CD4-positive, alpha-beta T cell (primary cell): ENCODE data around the gene INPP4B. TPM values are rescaled to one million over a fixed set of nuclear protein-coding genes. Genes with fewer than 3 reads are reported as not detected.

Experiments used
- ATAC-seq: fragments of 200-7000 bp; cut with Tn5 transposase; one replicate; pipeline ENCODE4 v1.10.0; 2022; ENCODE audit warnings: mild to moderate bottlenecking; ENCODE audit not compliant: poor library complexity
- CTCF ChIA-PET: fragments of 350-600 bp; sonication (Branson Sonifier 250); formaldehyde crosslinking; loops from one replicate; lab custom pipeline; 2021; ENCODE audit warnings: antibody characterized with exemption, inconsistent platforms; lab: Charles Lee
- POLR2A ChIA-PET: fragments of 350-600 bp; sonication (Branson Sonifier 250); formaldehyde crosslinking; loops from one replicate; lab custom pipeline; 2021; ENCODE audit warnings: antibody characterized with exemption, inconsistent platforms; lab: Charles Lee
- DNase-seq, 14 experiments: peaks; one replicate each; pipeline ENCODE4 v3.0.0-alpha.2; 2013 to 2020; ENCODE audit warnings: mixed read lengths in 2 of 14
- H3K27ac ChIP-seq, 2 donors: one replicate each; pipeline versions ENCODE4 v1.5.1 to v1.7.0; 2013; ENCODE audit warnings: low read length in 2 of 2, low read depth in 1 of 2, mild to moderate bottlenecking in 1 of 2
- H3K27me3 ChIP-seq, 2 experiments: 1 replicate in 1 of 2; 2 replicates in 1 of 2; pipeline versions ENCODE4 v1.6.1 to v1.7.0; 2013; ENCODE audit warnings: low read length in 2 of 2, control low read depth in 1 of 2, mild to moderate bottlenecking in 1 of 2, moderate library complexity in 1 of 2; ENCODE audit not compliant: insufficient read depth in 2 of 2, control insufficient read depth in 1 of 2
- H3K36me3 ChIP-seq: one replicate; pipeline ENCODE4 v1.6.1; 2013; ENCODE audit warnings: low read length, control low read depth; ENCODE audit not compliant: insufficient read depth
- H3K4me1 ChIP-seq: one replicate; pipeline ENCODE4 v1.6.1; 2013; ENCODE audit warnings: low read length, control low read depth; ENCODE audit not compliant: insufficient read depth
- H3K4me3 ChIP-seq: one replicate; pipeline ENCODE4 v1.5.1; 2013; ENCODE audit warnings: mild to moderate bottlenecking, low read length, moderate library complexity
- H3K9me3 ChIP-seq, 2 experiments: 1 replicate in 1 of 2; 2 replicates in 1 of 2; pipeline versions ENCODE4 v1.6.1 to v1.7.0; 2013; ENCODE audit warnings: low read length in 2 of 2, mild to moderate bottlenecking in 2 of 2, control low read depth in 1 of 2, moderate library complexity in 1 of 2; ENCODE audit not compliant: control insufficient read depth in 1 of 2, insufficient read depth in 1 of 2
- H3K27ac Mint-ChIP-seq: one replicate; pipeline ENCODE4 v1.8.0; 2020; ENCODE audit warnings: mixed read lengths
- H3K27me3 Mint-ChIP-seq: one replicate; pipeline ENCODE4 v1.8.0; 2021; ENCODE audit warnings: mixed read lengths
- H3K36me3 Mint-ChIP-seq: one replicate; pipeline ENCODE4 v1.8.0; 2021; ENCODE audit warnings: low read depth, mixed read lengths
- H3K4me1 Mint-ChIP-seq: one replicate; pipeline ENCODE4 v1.8.0; 2021; ENCODE audit warnings: low read depth, mixed read lengths
- H3K4me3 Mint-ChIP-seq: one replicate; pipeline ENCODE4 v1.8.0; 2020; ENCODE audit warnings: mild to moderate bottlenecking, mixed read lengths
- H3K9me3 Mint-ChIP-seq: one replicate; pipeline ENCODE4 v1.8.0; 2020; ENCODE audit warnings: mixed read lengths
- intact Hi-C, 2 experiments: fragments of 100-400 bp; cut with DNase I in 1 of 2; cut with micrococcal nuclease in 1 of 2; formaldehyde crosslinking; loops; one replicate each; pipeline versions ENCODE4 v1.15.1 to v1.9.0; 2023 to 2025; cut with DNase I, micrococcal nuclease
- total RNA-seq, 174 experiments: library from RNA in 2 of 174; stranded (reverse) in 2 of 174; gene quantifications; one replicate each; pipeline ENCODE4 v1.2.3 and lab custom pipeline; 2021 to 2026
- TF ChIP-seq, protein P1 (sequence below): fragments of 200-600 bp; IDR thresholded peaks from one replicate; pipeline ENCODE4 v1.8.0; 2022; ENCODE audit warnings: antibody characterized with exemption, mild to moderate bottlenecking

INPP4B gene
- total RNA-seq, 2 experiments from 2014 or later, result 50.7 to 53.8 TPM

DNA sequence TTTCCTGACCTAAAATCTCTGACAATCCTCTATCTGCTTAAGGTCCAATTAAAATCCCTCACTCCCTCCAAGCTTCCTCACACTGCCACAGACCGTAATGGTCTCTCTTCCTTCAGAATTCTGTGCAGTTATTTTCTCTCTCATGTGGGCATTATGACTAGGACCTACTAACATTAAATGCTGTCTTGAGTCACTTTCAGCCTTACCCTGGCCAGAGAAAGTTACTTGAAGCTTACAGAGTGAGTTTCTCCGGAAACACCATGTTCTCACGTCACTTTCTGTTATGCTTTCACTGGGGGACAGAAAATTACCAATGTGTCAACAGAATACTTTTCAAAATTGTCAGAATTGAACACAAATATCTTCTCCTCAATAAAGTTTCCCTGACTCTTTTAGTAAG, 271.8 kb downstream of the INPP4B start:
- no peak overlapping the region for H3K4me3 ChIP-seq
- Mint-ChIP-seq H3K36me3 (peaks cover 54% of the 10 kb centered on the region), H3K4me3 (peak overlapping the region; percentile 16), H3K27me3 (no peaks in the 10 kb centered on the region), H3K4me1 (peaks cover 82% of the 10 kb centered on the region), H3K27ac (peak overlapping the region; percentile 18), H3K9me3 (peaks cover 2% of the 10 kb centered on the region)
- no peaks in the 10 kb centered on the region for H3K27me3 ChIP-seq
- intact Hi-C loops, result no loop called here
- ChIA-PET CTCF (interaction anchor here (1.4 kb wide), 1 partner anchor 167 kb away, joined by 3 read pairs; no protein-coding TSS in a partner anchor), POLR2A (interaction anchor here (0.6 to 1.8 kb wide), 2 partner anchors 8 to 71 kb away, joined by 3 to 8 read pairs; no protein-coding TSS in a partner anchor)
- ATAC-seq, result no peak
- no peaks in the 10 kb centered on the region for H3K9me3 ChIP-seq
- no peak overlapping the region for H3K27ac ChIP-seq
- H3K4me1 ChIP-seq, result peaks cover 6% of the 10 kb centered on the region
- DNase-seq, result peak in 1 of 14 experiments; percentile 36
- TF ChIP-seq, protein P1, sequence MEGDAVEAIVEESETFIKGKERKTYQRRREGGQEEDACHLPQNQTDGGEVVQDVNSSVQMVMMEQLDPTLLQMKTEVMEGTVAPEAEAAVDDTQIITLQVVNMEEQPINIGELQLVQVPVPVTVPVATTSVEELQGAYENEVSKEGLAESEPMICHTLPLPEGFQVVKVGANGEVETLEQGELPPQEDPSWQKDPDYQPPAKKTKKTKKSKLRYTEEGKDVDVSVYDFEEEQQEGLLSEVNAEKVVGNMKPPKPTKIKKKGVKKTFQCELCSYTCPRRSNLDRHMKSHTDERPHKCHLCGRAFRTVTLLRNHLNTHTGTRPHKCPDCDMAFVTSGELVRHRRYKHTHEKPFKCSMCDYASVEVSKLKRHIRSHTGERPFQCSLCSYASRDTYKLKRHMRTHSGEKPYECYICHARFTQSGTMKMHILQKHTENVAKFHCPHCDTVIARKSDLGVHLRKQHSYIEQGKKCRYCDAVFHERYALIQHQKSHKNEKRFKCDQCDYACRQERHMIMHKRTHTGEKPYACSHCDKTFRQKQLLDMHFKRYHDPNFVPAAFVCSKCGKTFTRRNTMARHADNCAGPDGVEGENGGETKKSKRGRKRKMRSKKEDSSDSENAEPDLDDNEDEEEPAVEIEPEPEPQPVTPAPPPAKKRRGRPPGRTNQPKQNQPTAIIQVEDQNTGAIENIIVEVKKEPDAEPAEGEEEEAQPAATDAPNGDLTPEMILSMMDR, result no peak
- H3K36me3 ChIP-seq, result peaks cover 9% of the 10 kb centered on the region

DNA sequence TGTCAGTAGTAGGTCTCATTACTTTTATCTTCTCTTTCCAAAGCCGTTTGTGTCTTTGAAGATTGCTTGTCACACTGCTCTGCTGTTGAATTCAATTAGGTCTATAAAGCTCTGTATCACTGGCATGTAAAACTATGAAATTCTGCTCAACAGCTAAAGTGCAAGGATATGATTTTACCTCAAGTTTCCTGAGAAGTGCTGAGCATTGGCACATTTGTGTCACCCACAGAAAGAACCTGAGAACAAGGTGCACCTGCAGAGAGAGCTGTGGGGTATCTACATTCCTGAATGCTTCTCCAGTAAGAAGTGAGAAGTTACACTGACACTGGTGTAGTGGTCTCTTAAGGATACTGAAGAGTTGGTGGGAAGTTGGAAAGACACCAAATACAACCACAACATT, 274.0 kb downstream of the INPP4B start:
- H3K9me3 ChIP-seq, result no peaks in the 10 kb centered on the region
- ATAC-seq (no peak), DNase-seq (peak in 1 of 14 experiments; percentile 27)
- ChIA-PET POLR2A (no interaction called here), CTCF (no interaction called here)
- H3K36me3 ChIP-seq, result peaks cover 4% of the 10 kb centered on the region
- Mint-ChIP-seq H3K4me1 (peaks cover 75% of the 10 kb centered on the region), H3K4me3 (peak overlapping the region; percentile 25), H3K27me3 (no peaks in the 10 kb centered on the region), H3K36me3 (peaks cover 46% of the 10 kb centered on the region), H3K9me3 (peaks cover 2% of the 10 kb centered on the region), H3K27ac (peak overlapping the region; percentile 60)
- H3K4me3 ChIP-seq, result no peak overlapping the region
- H3K27me3 ChIP-seq, result no peaks in the 10 kb centered on the region
- TF ChIP-seq, protein P1, result no peak
- peaks cover 6% of the 10 kb centered on the region for H3K4me1 ChIP-seq
- H3K27ac ChIP-seq, result no peak overlapping the region
- intact Hi-C loops, result no loop called here

DNA sequence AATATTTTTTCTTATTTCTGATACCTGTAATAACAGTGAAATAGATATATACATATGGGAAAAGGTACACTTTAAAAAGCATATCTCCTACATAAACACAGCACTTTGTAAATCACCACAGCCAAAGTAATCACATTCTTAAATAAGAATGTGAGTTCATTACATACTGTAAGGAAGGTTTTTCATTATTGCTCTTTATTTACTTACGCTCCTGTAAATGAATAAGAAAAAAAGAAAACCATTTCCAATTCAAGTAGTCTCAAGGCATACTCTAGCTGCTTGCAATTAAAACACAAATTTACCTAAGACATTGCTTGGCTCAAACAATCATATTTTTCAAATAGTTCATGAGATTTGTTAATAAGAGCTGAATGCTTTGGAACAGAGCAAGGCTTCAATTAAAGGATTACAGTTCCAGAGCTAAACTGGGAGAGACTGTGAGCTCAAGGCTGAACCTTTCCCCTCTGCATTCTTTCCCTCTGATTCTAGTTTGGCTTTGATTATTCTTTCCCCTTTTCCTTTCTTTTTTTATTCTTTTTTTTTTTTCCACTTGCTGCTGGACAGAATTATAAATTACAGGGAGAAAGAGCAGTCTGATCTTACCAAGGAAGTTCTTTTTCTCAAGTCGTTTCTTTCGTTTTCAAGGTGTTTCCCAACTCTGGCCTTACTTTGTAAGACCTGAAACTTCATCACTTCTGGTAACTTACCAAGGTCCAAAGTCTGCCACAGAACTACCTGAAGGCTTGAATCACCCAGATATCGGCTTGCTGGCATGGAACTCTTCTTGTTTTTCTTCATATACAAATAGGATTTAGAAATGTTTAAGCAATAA, 278.3 kb downstream of the INPP4B start:
- peak overlapping the region; percentile 95 for H3K27ac Mint-ChIP-seq
- CTCF ChIA-PET, result interaction anchor here (0.5 to 3.3 kb wide), 18 partner anchors 10 to 285 kb away, joined by 3 to 32 read pairs (median 4); no protein-coding TSS in a partner anchor
- DNase-seq, result peak in 4 of 14 experiments; percentile 22 to 60 (median 57)
- H3K9me3 ChIP-seq, result no peaks in the 10 kb centered on the region
- peaks cover 28% of the 10 kb centered on the region for H3K36me3 Mint-ChIP-seq
- POLR2A ChIA-PET, result interaction anchor here (0.6 to 3.6 kb wide), 21 partner anchors 8 to 284 kb away, joined by 3 to 49 read pairs (median 8); no protein-coding TSS in a partner anchor
- H3K36me3 ChIP-seq, result no peaks in the 10 kb centered on the region
- H3K9me3 Mint-ChIP-seq, result peaks cover under 1% of the 10 kb centered on the region
- no peaks in the 10 kb centered on the region for H3K27me3 Mint-ChIP-seq
- no peak for ATAC-seq
- TF ChIP-seq, protein P1, result no peak
- no peaks in the 10 kb centered on the region for H3K27me3 ChIP-seq
- peaks cover 10% of the 10 kb centered on the region for H3K4me1 ChIP-seq
- peak overlapping the region; percentile 54 for H3K4me3 ChIP-seq
- H3K27ac ChIP-seq, result peak overlapping the region; percentile 72 to 78
- intact Hi-C loops, result loop anchor here in 1 of 2 experiments (1.0 to 10.0 kb wide), 7 partner anchors 134 to 441 kb away; partner anchors contain the start of gene INPP4B
- H3K4me1 Mint-ChIP-seq, result peaks cover 83% of the 10 kb centered on the region
- peak overlapping the region; percentile 88 for H3K4me3 Mint-ChIP-seq
